K562 (cell line): ENCODE measurements around the gene CNIH4. TPM values are rescaled to one million over a fixed set of nuclear protein-coding genes. Genes with fewer than 3 reads are reported as not detected.

Source experiments
- ARID1B ChIP-seq: fragments of 450-650 bp; IDR thresholded peaks from 2 replicates; pipeline ENCODE4 v1.6.1; 2016; ENCODE audit warnings: antibody characterized with exemption, mild to moderate bottlenecking, inconsistent platforms
- ARID3B ChIP-seq: fragments of 250-450 bp; sonication (Bioruptor Pico); IDR thresholded peaks from 2 replicates; pipeline ENCODE4 v1.4.0; 2020; ENCODE audit warnings: borderline replicate concordance
- CC2D1A ChIP-seq: fragments of 450-650 bp; IDR thresholded peaks from 2 replicates; pipeline ENCODE4 v1.6.1; 2017; ENCODE audit warnings: mild to moderate bottlenecking
- E2F1 ChIP-seq: sonication (generic); formaldehyde crosslinking; IDR thresholded peaks from 2 replicates; pipeline ENCODE4 v1.8.1; 2023; ENCODE audit warnings: mild to moderate bottlenecking, missing genetic modification reagents, moderate library complexity
- HDAC1 ChIP-seq, 2 experiments: fragments of 450-650 bp; IDR thresholded peaks; 2 replicates each; pipeline ENCODE4 v1.6.1; 2016 to 2017; ENCODE audit warnings: inconsistent platforms in 1 of 2, mild to moderate bottlenecking in 1 of 2, moderate library complexity in 1 of 2
- HDAC3 ChIP-seq: fragments of 450-650 bp; IDR thresholded peaks from 2 replicates; pipeline ENCODE4 v1.6.1; 2018; ENCODE audit warnings: borderline replicate concordance, mild to moderate bottlenecking, moderate library complexity; ENCODE audit not compliant: partially characterized antibody
- HMGXB4 ChIP-seq: sonication (generic); formaldehyde crosslinking; IDR thresholded peaks from 2 replicates; pipeline ENCODE4 v1.8.1; 2023; ENCODE audit warnings: mild to moderate bottlenecking, missing genetic modification reagents
- MEF2A ChIP-seq: IDR thresholded peaks from 2 replicates; pipeline ENCODE4 v1.6.1; 2011; ENCODE audit warnings: low read depth, mild to moderate bottlenecking, low read length, moderate library complexity; ENCODE audit not compliant: control insufficient read depth
- POLR2AphosphoS5 ChIP-seq: IDR thresholded peaks from 2 replicates; pipeline ENCODE4 v1.6.1; 2011; ENCODE audit warnings: mild to moderate bottlenecking, low read depth, low read length, moderate library complexity; ENCODE audit not compliant: control insufficient read depth, insufficient read depth
- SRF ChIP-seq, 2 experiments: fragments of 250-450, 450-650 bp in 1 of 2; sonication (Bioruptor Pico) in 1 of 2; sonication (generic) in 1 of 2; formaldehyde crosslinking; IDR thresholded peaks; 2 replicates each; pipeline versions ENCODE4 v1.5.0 to v1.5.1; 2020 to 2022; ENCODE audit warnings: mild to moderate bottlenecking in 1 of 2, missing genetic modification reagents in 1 of 2
- TARDBP ChIP-seq: fragments of 450-650 bp; IDR thresholded peaks from 2 replicates; pipeline ENCODE4 v1.6.1; 2016
- TEAD4 ChIP-seq, 2 experiments: sonication (generic) in 1 of 2; formaldehyde crosslinking in 1 of 2; IDR thresholded peaks; 2 replicates each; pipeline versions ENCODE4 v1.6.1 to v1.8.0; 2012 to 2022; ENCODE audit warnings: borderline replicate concordance in 1 of 2, inconsistent platforms in 1 of 2, low read length in 1 of 2, mild to moderate bottlenecking in 1 of 2, missing genetic modification reagents in 1 of 2
- TRIM24 ChIP-seq, 2 experiments: fragments of 450-650 bp; IDR thresholded peaks; 2 replicates each; pipeline ENCODE4 v1.6.1; 2016
- polyA plus RNA-seq, 8 experiments: library from polyadenylated mRNA; depleted of rRNA in 4 of 8; stranded (reverse) in 5 of 8; unstranded in 3 of 8; fragments of >200 nt; fragmentation: Nextera tagmentation in 2 of 8; fragmentation: Illumina TruSeq in 1 of 8; extraction: Ambion mirVana in 2 of 8; extraction: Trizol in 1 of 8; gene quantifications; 2 replicates each; pipeline versions ENCODE4 v1.2.1 to v1.2.3, GENCODE V29; 2011 to 2014; ENCODE audit warnings: inconsistent platforms in 1 of 8, missing spikeins in 1 of 8
- total RNA-seq, 7 experiments: library from RNA; depleted of rRNA in 6 of 7; stranded (reverse); fragments of >200 nt in 6 of 7; fragmentation: Illumina TruSeq in 2 of 7; extraction: Trizol in 2 of 7; gene quantifications; 2 replicates each; pipeline versions ENCODE4 v1.2.1 to v1.2.3, GENCODE V29; 2011 to 2021; ENCODE audit warnings: low replicate concordance in 1 of 7
- TF ChIP-seq, protein P1 (sequence below): sonication (generic); formaldehyde crosslinking; IDR thresholded peaks from 2 replicates; pipeline ENCODE4 v1.8.1; 2023; ENCODE audit warnings: mild to moderate bottlenecking, missing genetic modification reagents

Gene CNIH4
- total and polyA plus RNA-seq, 9 of the 15 experiments (the other 6 are each of a cell fraction or from before 2014, with no cell fraction given): 41.3 to 266 (median 61.1) TPM

GRCh38 chr1:224392411-224393249 is 36.0 kb downstream of the CNIH4 start (continued):
- TF ChIP-seq ARID3B (CRISPR knock-in tag) (no peak), HMGXB4 (CRISPR knock-in tag) (no peak), HDAC1 (IDR thresholded peaks at IDR 0.05) (peak in 1 of 2 experiments; percentile 93; a peak in 2 of 4 replicates), ARID1B (peak; percentile 97), TEAD4 (IDR thresholded peaks at IDR 0.05; ENCODE audit: low read length) (peak; percentile 97), TEAD4 (CRISPR knock-in tag; IDR thresholded peaks at IDR 0.05; ENCODE audit: borderline replicate concordance) (no peak), TARDBP (no peak), TRIM24 (IDR thresholded peaks at IDR 0.05) (peak; percentile 81 to 84), CC2D1A (peak; percentile 73; the same call in 1 of the 2 replicates), SRF (CRISPR knock-in tag; IDR thresholded peaks at IDR 0.05) (no peak), E2F1 (CRISPR knock-in tag) (no peak), POLR2AphosphoS5 (peak; percentile 96), HDAC3 (peak; percentile 74), MEF2A (peak; percentile 43; the same call in 1 of the 2 replicates)
- TF ChIP-seq, protein P1, sequence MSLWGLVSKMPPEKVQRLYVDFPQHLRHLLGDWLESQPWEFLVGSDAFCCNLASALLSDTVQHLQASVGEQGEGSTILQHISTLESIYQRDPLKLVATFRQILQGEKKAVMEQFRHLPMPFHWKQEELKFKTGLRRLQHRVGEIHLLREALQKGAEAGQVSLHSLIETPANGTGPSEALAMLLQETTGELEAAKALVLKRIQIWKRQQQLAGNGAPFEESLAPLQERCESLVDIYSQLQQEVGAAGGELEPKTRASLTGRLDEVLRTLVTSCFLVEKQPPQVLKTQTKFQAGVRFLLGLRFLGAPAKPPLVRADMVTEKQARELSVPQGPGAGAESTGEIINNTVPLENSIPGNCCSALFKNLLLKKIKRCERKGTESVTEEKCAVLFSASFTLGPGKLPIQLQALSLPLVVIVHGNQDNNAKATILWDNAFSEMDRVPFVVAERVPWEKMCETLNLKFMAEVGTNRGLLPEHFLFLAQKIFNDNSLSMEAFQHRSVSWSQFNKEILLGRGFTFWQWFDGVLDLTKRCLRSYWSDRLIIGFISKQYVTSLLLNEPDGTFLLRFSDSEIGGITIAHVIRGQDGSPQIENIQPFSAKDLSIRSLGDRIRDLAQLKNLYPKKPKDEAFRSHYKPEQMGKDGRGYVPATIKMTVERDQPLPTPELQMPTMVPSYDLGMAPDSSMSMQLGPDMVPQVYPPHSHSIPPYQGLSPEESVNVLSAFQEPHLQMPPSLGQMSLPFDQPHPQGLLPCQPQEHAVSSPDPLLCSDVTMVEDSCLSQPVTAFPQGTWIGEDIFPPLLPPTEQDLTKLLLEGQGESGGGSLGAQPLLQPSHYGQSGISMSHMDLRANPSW: no peak
